ENCODE measurements around the gene ANKRD42.

ANKRD42 gene

DNA sequence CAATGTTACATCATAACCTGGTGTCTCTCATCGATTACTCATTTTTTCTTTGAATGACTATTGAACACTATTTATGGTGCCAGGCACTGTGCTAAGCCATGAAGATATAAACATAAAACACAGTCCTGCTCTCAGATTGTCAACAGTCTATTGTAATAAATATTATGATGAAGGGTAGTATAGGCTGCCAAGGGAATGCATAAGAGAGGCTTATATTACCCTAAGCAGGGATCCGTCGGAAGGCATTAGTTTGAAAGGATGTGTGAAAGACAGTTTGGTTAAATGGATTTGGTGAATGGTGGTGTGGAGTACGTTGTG lies 99.9 kb downstream of the ANKRD42 start:
- DNase-seq, result no peak

DNA sequence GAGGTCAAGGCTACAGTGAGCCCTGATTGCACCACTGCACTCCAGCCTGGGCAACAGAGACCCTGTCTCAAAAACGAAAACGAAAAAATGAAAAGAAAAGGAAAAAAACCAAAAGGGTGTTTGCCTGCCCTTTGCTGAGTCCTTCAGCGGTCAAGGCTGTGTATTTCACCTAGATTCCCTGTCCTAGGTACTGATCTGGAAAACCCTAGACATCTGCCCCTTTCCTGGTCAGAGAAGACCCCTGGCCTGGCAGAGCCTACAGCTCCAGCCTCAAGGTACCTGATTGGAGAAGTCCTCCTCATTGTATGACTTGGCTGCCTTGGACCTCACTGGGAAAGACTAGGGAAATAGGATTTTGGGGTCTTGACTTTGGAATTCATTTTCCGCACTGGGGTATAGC lies 100.7 kb downstream of the ANKRD42 start:
- DNase-seq, result no peak

Data from activated CD8-positive, alpha-beta memory T cell treated with anti-CD3 and anti-CD28 coated beads, Interleukin-2, amount 50 U/mL, for 48 hours (primary cell).